Measurements from ENCODE around the gene ZBTB20. TPM values are rescaled to one million over a fixed set of nuclear protein-coding genes. Genes with fewer than 3 reads are reported as not detected.

ZBTB20 gene
- total RNA-seq, 2 donors from 2014 or later: 19.8 to 23.1 TPM

- ATAC-seq (replicated peaks in 1 of 2) (no peak), DNase-seq (no peak)
- Mint-ChIP-seq H3K9me3 (no peaks in the 10 kb centered on the region), H3K27ac (no peak overlapping the region), H3K4me1 (ENCODE audit: low read depth) (peaks cover under 1% of the 10 kb centered on the region), H3K4me3 (no peak overlapping the region), H3K36me3 (ENCODE audit: insufficient read depth in 2 of 2) (no peaks in the 10 kb centered on the region), H3K27me3 (ENCODE audit: low read depth) (no peaks in the 10 kb centered on the region)
Observed at GRCh38 chr3:114356066-114356465, 791.0 kb downstream of the ZBTB20 start.

- no peaks in the 10 kb centered on the region for H3K4me1 Mint-ChIP-seq (ENCODE audit: low read depth)
- no peak overlapping the region for H3K27ac Mint-ChIP-seq
- DNase-seq (no peak), ATAC-seq (replicated peaks in 1 of 2) (no peak)
- no peaks in the 10 kb centered on the region for H3K9me3 Mint-ChIP-seq
- no peaks in the 10 kb centered on the region for H3K27me3 Mint-ChIP-seq (ENCODE audit: low read depth)
- H3K36me3 Mint-ChIP-seq (ENCODE audit: insufficient read depth in 2 of 2): no peaks in the 10 kb centered on the region
- H3K4me3 Mint-ChIP-seq: no peak overlapping the region
Observed at GRCh38 chr3:114355653-114356052, 791.4 kb downstream of the ZBTB20 start.

GRCh38 chr3:114351822-114352145 lies 795.3 kb downstream of the ZBTB20 start:
- Mint-ChIP-seq H3K36me3 (ENCODE audit: insufficient read depth in 2 of 2) (no peaks in the 10 kb centered on the region), H3K4me3 (no peak overlapping the region), H3K9me3 (no peaks in the 10 kb centered on the region), H3K4me1 (ENCODE audit: low read depth) (no peaks in the 10 kb centered on the region), H3K27me3 (ENCODE audit: low read depth) (no peaks in the 10 kb centered on the region), H3K27ac (no peak overlapping the region)
- DNase-seq: no peak
- no peak for ATAC-seq (replicated peaks in 1 of 2)

- no peak for DNase-seq
- Mint-ChIP-seq H3K27ac (no peak overlapping the region), H3K9me3 (no peaks in the 10 kb centered on the region), H3K4me1 (ENCODE audit: low read depth) (no peaks in the 10 kb centered on the region), H3K27me3 (ENCODE audit: low read depth) (no peaks in the 10 kb centered on the region), H3K36me3 (ENCODE audit: insufficient read depth in 2 of 2) (no peaks in the 10 kb centered on the region), H3K4me3 (no peak overlapping the region)
- ATAC-seq (replicated peaks in 1 of 2): no peak
Observed at GRCh38 chr3:114351123-114351821, 795.8 kb downstream of the ZBTB20 start.

GRCh38 chr3:114350690-114351089 lies 796.4 kb downstream of the ZBTB20 start:
- Mint-ChIP-seq H3K27ac (no peak overlapping the region), H3K4me3 (no peak overlapping the region), H3K27me3 (ENCODE audit: low read depth) (no peaks in the 10 kb centered on the region), H3K4me1 (ENCODE audit: low read depth) (peaks cover 6% of the 10 kb centered on the region), H3K36me3 (ENCODE audit: insufficient read depth in 2 of 2) (no peaks in the 10 kb centered on the region), H3K9me3 (no peaks in the 10 kb centered on the region)
- ATAC-seq (replicated peaks in 1 of 2): no peak
- DNase-seq: no peak

DNA sequence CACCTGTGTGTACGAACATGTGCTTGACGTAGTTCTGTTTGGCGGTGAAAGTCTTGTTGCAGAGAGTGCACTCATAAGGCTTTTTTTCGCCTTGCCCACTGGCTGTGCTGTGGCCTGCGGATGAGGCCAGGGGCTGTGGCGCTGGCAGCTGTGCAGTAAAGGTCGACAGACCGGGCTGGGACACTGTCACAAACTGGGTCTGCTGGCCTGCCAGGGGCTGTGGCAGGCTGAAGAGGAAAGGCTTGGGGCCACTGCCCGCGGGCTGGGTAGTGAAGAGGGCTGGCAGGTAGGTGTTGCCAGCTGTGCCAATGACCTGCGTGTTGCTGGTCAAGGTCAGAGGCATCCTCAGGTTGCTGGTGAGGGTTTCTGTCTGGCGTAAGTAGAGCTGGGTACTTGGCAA lies 796.8 kb downstream of the ZBTB20 start:
- Mint-ChIP-seq H3K4me1 (ENCODE audit: low read depth) (peaks cover 8% of the 10 kb centered on the region), H3K4me3 (no peak overlapping the region), H3K9me3 (no peaks in the 10 kb centered on the region), H3K27me3 (ENCODE audit: low read depth) (no peaks in the 10 kb centered on the region), H3K36me3 (ENCODE audit: insufficient read depth in 2 of 2) (no peaks in the 10 kb centered on the region), H3K27ac (no peak overlapping the region)
- ATAC-seq (replicated peaks in 1 of 2) (no peak), DNase-seq (no peak)

GRCh38 chr3:114344492-114344891 lies 802.6 kb downstream of the ZBTB20 start:
- ATAC-seq (replicated peaks in 1 of 2): peak in 1 of 2 donors; percentile 54
- H3K27ac Mint-ChIP-seq: no peak overlapping the region
- H3K4me3 Mint-ChIP-seq: no peak overlapping the region
- DNase-seq: no peak
- no peaks in the 10 kb centered on the region for H3K27me3 Mint-ChIP-seq (ENCODE audit: low read depth)
- H3K36me3 Mint-ChIP-seq (ENCODE audit: insufficient read depth in 2 of 2): no peaks in the 10 kb centered on the region
- H3K9me3 Mint-ChIP-seq: no peaks in the 10 kb centered on the region
- H3K4me1 Mint-ChIP-seq (ENCODE audit: low read depth): peaks cover 18% of the 10 kb centered on the region

DNA sequence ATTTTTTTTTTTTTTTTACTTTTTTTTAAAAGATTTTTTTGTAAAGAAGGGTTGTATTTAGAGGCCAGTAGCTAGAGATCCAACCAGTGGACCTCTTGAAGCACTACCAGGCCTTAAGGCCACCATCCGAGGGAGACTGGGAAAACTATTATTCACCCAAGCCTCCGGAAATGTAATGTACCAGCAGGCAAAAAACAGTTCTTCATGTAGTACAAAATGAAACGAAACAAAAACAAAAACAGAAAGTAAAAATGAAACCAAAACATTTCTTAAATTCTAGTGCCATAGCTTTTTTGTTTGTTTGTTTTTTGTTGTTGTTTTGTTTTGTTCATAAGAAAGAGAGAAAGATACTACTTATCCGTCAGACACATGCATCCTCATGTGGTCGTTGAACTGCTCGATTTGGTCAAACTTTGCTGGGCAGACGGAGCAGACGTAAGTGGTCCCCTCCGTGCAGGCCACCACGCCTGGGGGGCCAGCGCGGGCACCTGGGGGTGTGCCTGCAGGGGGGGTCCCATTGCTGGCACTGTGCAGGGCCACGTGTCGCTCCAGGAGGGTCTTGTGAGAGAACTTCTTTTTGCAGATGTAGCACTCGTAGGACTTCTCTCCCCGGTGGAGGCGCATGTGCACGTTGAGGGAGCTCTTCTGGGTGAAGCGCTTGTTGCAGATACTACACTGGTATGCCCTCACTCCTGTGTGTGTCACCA lies 808.3 kb downstream of the ZBTB20 start:
- Mint-ChIP-seq H3K36me3 (ENCODE audit: insufficient read depth in 2 of 2) (peaks cover 5 to 8% of the 10 kb centered on the region in 2 donors), H3K4me3 (peak overlapping the region in 1 of 2 donors; percentile 76), H3K27ac (peak overlapping the region; percentile 91), H3K27me3 (ENCODE audit: low read depth) (no peaks in the 10 kb centered on the region), H3K4me1 (ENCODE audit: low read depth) (peaks cover 58% of the 10 kb centered on the region), H3K9me3 (no peaks in the 10 kb centered on the region)
- peak in 1 of 2 donors; percentile 44 for ATAC-seq (replicated peaks in 1 of 2)
- no peak for DNase-seq

DNA sequence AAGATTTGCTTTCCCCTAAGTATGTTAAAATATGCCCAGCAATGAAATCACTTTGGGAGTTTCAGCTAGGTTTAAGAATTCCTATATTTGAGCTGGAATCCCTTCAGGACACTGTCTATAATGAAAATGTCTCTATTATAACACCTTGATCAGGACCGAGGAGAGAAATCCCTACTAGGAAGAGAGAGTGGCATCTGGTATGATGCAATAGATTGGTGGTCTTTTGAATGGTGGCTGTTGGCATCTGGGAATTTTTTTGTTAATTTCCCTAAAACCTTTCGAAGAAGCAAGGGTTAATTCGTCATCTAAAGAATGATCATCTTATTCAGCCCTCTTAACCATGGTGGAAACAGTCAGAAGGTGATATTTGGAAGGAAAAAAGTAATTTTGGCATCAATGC lies 810.2 kb downstream of the ZBTB20 start:
- no peak for ATAC-seq (replicated peaks in 1 of 2)
- peak overlapping the region; percentile 95 for H3K27ac Mint-ChIP-seq
- H3K27me3 Mint-ChIP-seq (ENCODE audit: low read depth): no peaks in the 10 kb centered on the region
- peak overlapping the region; percentile 16 to 74 for H3K4me3 Mint-ChIP-seq
- H3K9me3 Mint-ChIP-seq: peaks cover 0 to 4% of the 10 kb centered on the region in 2 donors
- peaks cover 9 to 12% of the 10 kb centered on the region in 2 donors for H3K36me3 Mint-ChIP-seq (ENCODE audit: insufficient read depth in 2 of 2)
- DNase-seq: no peak
- peaks cover 67% of the 10 kb centered on the region for H3K4me1 Mint-ChIP-seq (ENCODE audit: low read depth)

DNA sequence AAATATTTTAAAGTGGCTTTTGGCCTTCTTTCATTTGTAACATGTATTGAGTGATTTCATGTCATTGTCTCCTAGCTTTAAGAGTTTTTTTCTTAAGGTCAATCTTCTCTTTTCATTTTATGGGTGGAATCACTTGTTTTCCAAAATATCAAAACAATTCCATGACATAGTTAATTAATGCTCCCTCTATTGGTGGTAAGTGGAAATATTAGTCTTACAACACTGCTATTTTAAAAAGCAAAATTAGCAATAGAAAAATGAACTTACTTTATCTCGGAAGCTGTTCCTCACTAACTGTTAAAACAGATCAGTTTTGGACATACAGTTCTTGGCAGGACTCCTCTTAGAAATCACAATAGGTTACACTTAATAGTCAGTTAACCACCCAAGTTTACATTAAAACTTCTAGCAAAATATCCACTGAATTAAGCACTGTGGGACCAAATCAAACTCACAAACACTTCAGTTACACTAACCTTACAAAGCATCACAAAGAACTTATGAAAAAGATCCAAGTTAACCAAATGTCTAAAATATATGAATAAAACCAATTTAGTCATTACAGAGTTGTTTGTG lies 810.9 kb downstream of the ZBTB20 start:
- Mint-ChIP-seq H3K4me3 (peak overlapping the region in 1 of 2 donors; percentile 55), H3K27ac (peak overlapping the region; percentile 95), H3K36me3 (ENCODE audit: insufficient read depth in 2 of 2) (peaks cover 13 to 14% of the 10 kb centered on the region in 2 donors), H3K27me3 (ENCODE audit: low read depth) (no peaks in the 10 kb centered on the region), H3K9me3 (peaks cover 0 to 6% of the 10 kb centered on the region in 2 donors), H3K4me1 (ENCODE audit: low read depth) (peaks cover 72% of the 10 kb centered on the region)
- no peak for DNase-seq
- ATAC-seq (replicated peaks in 1 of 2): no peak

DNA sequence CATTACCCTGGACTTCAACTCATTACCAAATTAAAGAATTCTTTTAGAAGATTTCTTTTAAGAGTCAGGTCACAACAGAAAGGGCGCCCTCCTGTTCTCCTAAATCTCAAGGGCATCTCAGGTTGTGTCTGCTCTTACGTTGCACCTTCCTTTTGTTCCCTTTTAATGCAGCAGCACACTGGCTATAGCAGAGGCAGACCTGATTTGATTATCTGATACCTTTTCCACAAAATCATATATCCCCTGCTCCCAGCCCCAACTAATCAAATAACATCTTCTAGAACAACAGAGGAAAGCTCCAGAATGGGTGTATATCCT lies 813.2 kb downstream of the ZBTB20 start:
- Mint-ChIP-seq H3K27me3 (ENCODE audit: low read depth) (no peaks in the 10 kb centered on the region), H3K9me3 (peaks cover 0 to 6% of the 10 kb centered on the region in 2 donors), H3K36me3 (ENCODE audit: insufficient read depth in 2 of 2) (peaks cover 13 to 15% of the 10 kb centered on the region in 2 donors), H3K4me3 (peak overlapping the region; percentile 40 to 84), H3K4me1 (ENCODE audit: low read depth) (peaks cover 91% of the 10 kb centered on the region), H3K27ac (peak overlapping the region; percentile 98)
- no peak for ATAC-seq (replicated peaks in 1 of 2)
- no peak for DNase-seq

GRCh38 chr3:114333180-114333922 lies 813.7 kb downstream of the ZBTB20 start:
- H3K36me3 Mint-ChIP-seq (ENCODE audit: insufficient read depth in 2 of 2): peaks cover 13 to 19% of the 10 kb centered on the region in 2 donors
- H3K27me3 Mint-ChIP-seq (ENCODE audit: low read depth): no peaks in the 10 kb centered on the region
- H3K4me3 Mint-ChIP-seq: peak overlapping the region; percentile 40 to 84
- H3K4me1 Mint-ChIP-seq (ENCODE audit: low read depth): peaks cover 92% of the 10 kb centered on the region
- ATAC-seq (replicated peaks in 1 of 2): peak; percentile 34 to 49
- no peak for DNase-seq
- H3K27ac Mint-ChIP-seq: peak overlapping the region; percentile 98
- H3K9me3 Mint-ChIP-seq: peaks cover 4 to 6% of the 10 kb centered on the region in 2 donors

Data from activated T-cell treated with anti-CD3 and anti-CD28 coated beads, Interleukin-2, amount 50 U/mL, for 72 hours (primary cell).